Right cardiac atrium (tissue), 5 donors: ENCODE data around the gene GATD1. TPM values are rescaled to one million over a fixed set of nuclear protein-coding genes. Genes with fewer than 3 reads are reported as not detected.

Source experiments
- ATAC-seq, 2 donors: fragments of 200-7000 bp; cut with Tn5 transposase; one replicate each; pipeline versions ENCODE4 v1.8.0 to v1.9.1; 2020; ENCODE audit warnings: moderate library complexity in 2 of 2, mild to moderate bottlenecking in 1 of 2
- DNase-seq, 3 donors: peaks; one replicate each; pipeline ENCODE4 v3.0.0-alpha.2; 2020
- H3K27ac ChIP-seq: one replicate; pipeline ENCODE4 v1.5.1; 2013; ENCODE audit warnings: mild to moderate bottlenecking, low read length, control low read depth, moderate library complexity
- H3K27me3 ChIP-seq: one replicate; pipeline ENCODE4 v1.6.1; 2013; ENCODE audit not compliant: control insufficient read depth, insufficient read depth
- H3K4me1 ChIP-seq: one replicate; pipeline ENCODE4 v1.6.1; 2013; ENCODE audit warnings: low read length; ENCODE audit not compliant: control insufficient read depth, insufficient read depth
- H3K4me3 ChIP-seq: one replicate; pipeline ENCODE4 v1.5.1; 2013; ENCODE audit warnings: low read length, control low read depth
- H3K9me3 ChIP-seq: one replicate; pipeline ENCODE4 v1.6.1; 2013; ENCODE audit warnings: low read length; ENCODE audit not compliant: control insufficient read depth
- WGBS: extraction: QIAGEN DNeasy Blood & Tissue Kit; methylation state at CpG from one replicate; pipeline ENCODE4 v1.1.7; 2013; 5-methylcytosine and 5-hydroxymethylcytosine counted together
- intact Hi-C, 4 donors: fragments of 100-400 bp; cut with DNase I; formaldehyde crosslinking; loops; one replicate each; pipeline versions ENCODE4 v1.11.0 to v1.14.0; 2022 to 2023
- polyA plus RNA-seq: library from polyadenylated mRNA; stranded (reverse); fragments of 200-250 nt; gene quantifications from one replicate; pipeline ENCODE4 v1.2.3, GENCODE V29; 2013
- total RNA-seq, 4 donors: library from RNA; stranded (reverse); fragmentation: NEBNext Ultra II Directional; extraction: Animal tissue kit (Norgen Biotek cat#: 25700); gene quantifications; one replicate each; pipeline ENCODE4 v1.2.1, GENCODE V29; 2021
- donor health status: healthy with polysubstance abuse.
- donor health status: DM: no; HTN: yes; CAD: no.
- donor health status: DM: no; HTN: no; CAD: no.
- donor health status: DM: no; HTN: yes; CAD: no; lungs with severe emphysema.
- donor health status: DM: yes; HTN: yes; CAD: no.

Gene GATD1
- total and polyA plus RNA-seq, 5 donors, result 26.7 to 34.5 (median 30.4) TPM

- Histone ChIP-seq H3K27ac (no peak overlapping the region), H3K9me3 (no peaks in the 10 kb centered on the region), H3K4me1 (peaks cover 2% of the 10 kb centered on the region), H3K27me3 (no peaks in the 10 kb centered on the region), H3K4me3 (no peak overlapping the region)
- 31% methylated on average over 33 of the region's 33 CpGs for WGBS
- ATAC-seq, result no peak
- peak in 2 of 3 donors; percentile 58 to 76 for DNase-seq
- intact Hi-C loops, result loop anchor here (5.0 to 10.0 kb wide), 3 partner anchors 57 to 167 kb away; no protein-coding TSS in a partner anchor
Observed at GRCh38 chr11:721741-722345, 55.4 kb downstream of the GATD1 start.

- peaks cover 2% of the 10 kb centered on the region for H3K4me1 ChIP-seq
- 23% methylated on average over 28 of the region's 28 CpGs for WGBS
- ATAC-seq (no peak), DNase-seq (peak in 1 of 3 donors; percentile 54)
- H3K4me3 ChIP-seq, result no peak overlapping the region
- H3K9me3 ChIP-seq, result no peaks in the 10 kb centered on the region
- intact Hi-C loops, result loop anchor here (5.0 to 10.0 kb wide), 3 partner anchors 56 to 166 kb away; no protein-coding TSS in a partner anchor
- H3K27me3 ChIP-seq, result no peaks in the 10 kb centered on the region
- H3K27ac ChIP-seq, result no peak overlapping the region
Observed at GRCh38 chr11:721247-721740, 56.0 kb downstream of the GATD1 start.

- Histone ChIP-seq H3K27ac (no peak overlapping the region), H3K4me1 (no peaks in the 10 kb centered on the region), H3K27me3 (no peaks in the 10 kb centered on the region), H3K4me3 (peak overlapping the region; percentile 5), H3K9me3 (no peaks in the 10 kb centered on the region)
- 5% methylated on average over 52 of the region's 53 CpGs for WGBS
- intact Hi-C loops, result loop anchor here (5.0 to 10.0 kb wide), 3 partner anchors 56 to 166 kb away; no protein-coding TSS in a partner anchor
- peak; percentile 48 to 81 (median 63) for DNase-seq
- peak in 1 of 2 donors; percentile 57 for ATAC-seq
Observed at GRCh38 chr11:720642-721246, 56.5 kb downstream of the GATD1 start.

- peak in 1 of 3 donors; percentile 49 for DNase-seq
- no peaks in the 10 kb centered on the region for H3K27me3 ChIP-seq
- no peak for ATAC-seq
- H3K9me3 ChIP-seq, result no peaks in the 10 kb centered on the region
- no peak overlapping the region for H3K4me3 ChIP-seq
- no peak overlapping the region for H3K27ac ChIP-seq
- 61% methylated on average over 35 of the region's 35 CpGs for WGBS
- intact Hi-C loops, result loop anchor here (5.0 to 10.0 kb wide), 3 partner anchors 55 to 165 kb away; no protein-coding TSS in a partner anchor
- H3K4me1 ChIP-seq, result no peaks in the 10 kb centered on the region
Observed at GRCh38 chr11:720017-720641, 57.2 kb downstream of the GATD1 start.

GRCh38 chr11:719214-720016 is 57.9 kb downstream of the GATD1 start:
- 83% methylated on average over 34 of the region's 34 CpGs for WGBS
- intact Hi-C loops, result loop anchor here (5.0 to 10.0 kb wide), 3 partner anchors 55 to 165 kb away; no protein-coding TSS in a partner anchor
- no peak for ATAC-seq
- Histone ChIP-seq H3K27me3 (no peaks in the 10 kb centered on the region), H3K9me3 (no peaks in the 10 kb centered on the region), H3K27ac (no peak overlapping the region), H3K4me3 (no peak overlapping the region), H3K4me1 (no peaks in the 10 kb centered on the region)
- DNase-seq, result peak in 1 of 3 donors; percentile 42

Other genes with a start within 250 kb of the GATD1 start
- gene HRAS, start 241.9 kb downstream of the GATD1 start, total RNA-seq, result 10 to 100 TPM; 45.7 to 60.4 (median 49.3) TPM
- 64.4 TPM for gene HRAS, start 241.9 kb downstream of the GATD1 start, polyA plus RNA-seq
- gene LRRC56, start 240.0 kb downstream of the GATD1 start, total RNA-seq, result under 1 TPM; 0.36 to 0.59 (median 0.43) TPM
- gene LRRC56, start 240.0 kb downstream of the GATD1 start, polyA plus RNA-seq, result 0.48 TPM
- gene LMNTD2, start 216.7 kb downstream of the GATD1 start, total RNA-seq, result 1 to 10 TPM in 2 of 4 donors, under 1 TPM in 2; 0.65 to 1.4 (median 0.83) TPM
- 0.50 TPM for gene LMNTD2, start 216.7 kb downstream of the GATD1 start, polyA plus RNA-seq
- 1 to 10 TPM; 2.5 to 6.3 (median 3.5) TPM for gene RASSF7, start 216.5 kb downstream of the GATD1 start, total RNA-seq
- gene RASSF7, start 216.5 kb downstream of the GATD1 start, polyA plus RNA-seq, result 5.3 TPM
- gene PHRF1, start 201.0 kb downstream of the GATD1 start, total RNA-seq, result 10 to 100 TPM; 18.2 to 20.8 (median 20.1) TPM
- 17.0 TPM for gene PHRF1, start 201.0 kb downstream of the GATD1 start, polyA plus RNA-seq
- 10 to 100 TPM in 3 of 4 donors, 1 to 10 TPM in 1; 9.4 to 19.2 (median 13.5) TPM for gene IRF7, start 161.5 kb downstream of the GATD1 start, total RNA-seq
- gene IRF7, start 161.5 kb downstream of the GATD1 start, polyA plus RNA-seq, result 14.8 TPM
- gene CDHR5, start 152.5 kb downstream of the GATD1 start, total RNA-seq, result not detected
- gene CDHR5, start 152.5 kb downstream of the GATD1 start, polyA plus RNA-seq, result 0.02 TPM
- 1 to 10 TPM in 2 of 4 donors, under 1 TPM in 1, not detected in 1; 0.79 to 1.2 (median 1.1) TPM for gene SCT, start 150.3 kb downstream of the GATD1 start, total RNA-seq
- gene SCT, start 150.3 kb downstream of the GATD1 start, polyA plus RNA-seq, result not detected
- gene DRD4, start 140.2 kb downstream of the GATD1 start, total RNA-seq, result 1 to 10 TPM in 1 of 4 donors, under 1 TPM in 2, not detected in 1; 0.26 to 1.0 (median 0.29) TPM
- 0.14 TPM for gene DRD4, start 140.2 kb downstream of the GATD1 start, polyA plus RNA-seq
- 10 to 100 TPM; 18.2 to 25.2 (median 22.6) TPM for gene DEAF1, start 82.3 kb downstream of the GATD1 start, total RNA-seq
- gene DEAF1, start 82.3 kb downstream of the GATD1 start, polyA plus RNA-seq, result 17.5 TPM
- 10 to 100 TPM; 12.6 to 16.4 (median 14.3) TPM for gene TMEM80, start 81.7 kb downstream of the GATD1 start, total RNA-seq
- gene TMEM80, start 81.7 kb downstream of the GATD1 start, polyA plus RNA-seq, result 17.6 TPM
- gene EPS8L2, start 71.3 kb downstream of the GATD1 start, total RNA-seq, result 1 to 10 TPM; 5.5 to 8.2 (median 6.3) TPM
- 3.1 TPM for gene EPS8L2, start 71.3 kb downstream of the GATD1 start, polyA plus RNA-seq
- gene TALDO1, start 30.0 kb downstream of the GATD1 start, total RNA-seq, result 10 to 100 TPM; 84.7 to 99.9 (median 94.9) TPM
- 82.3 TPM for gene TALDO1, start 30.0 kb downstream of the GATD1 start, polyA plus RNA-seq
- under 1 TPM in 3 of 4 donors, not detected in 1; 0.15 to 0.37 (median 0.28) TPM for gene CEND1, start 12.6 kb upstream of the GATD1 start, total RNA-seq
- gene CEND1, start 12.6 kb upstream of the GATD1 start, polyA plus RNA-seq, result 0.59 TPM
- 1 to 10 TPM; 3.8 to 9.0 (median 6.5) TPM for gene SLC25A22, start 20.8 kb upstream of the GATD1 start, total RNA-seq
- gene SLC25A22, start 20.8 kb upstream of the GATD1 start, polyA plus RNA-seq, result 4.1 TPM
- gene PIDD1, start 27.7 kb upstream of the GATD1 start, total RNA-seq, result 1 to 10 TPM; 5.6 to 9.6 (median 8.9) TPM
- 10.4 TPM for gene PIDD1, start 27.7 kb upstream of the GATD1 start, polyA plus RNA-seq
- gene RPLP2, start 32.5 kb upstream of the GATD1 start, total RNA-seq, result 1,000 to 10,000 TPM in 3 of 4 donors, 100 to 1,000 TPM in 1; 949 to 1,291 (median 1,094) TPM
- 859 TPM for gene RPLP2, start 32.5 kb upstream of the GATD1 start, polyA plus RNA-seq
- 100 to 1,000 TPM; 145 to 193 (median 177) TPM for gene PNPLA2, start 41.4 kb upstream of the GATD1 start, total RNA-seq
- gene PNPLA2, start 41.4 kb upstream of the GATD1 start, polyA plus RNA-seq, result 147 TPM
- 10 to 100 TPM; 18.9 to 26.4 (median 21.0) TPM for gene CRACR2B, start 50.4 kb upstream of the GATD1 start, total RNA-seq
- gene CRACR2B, start 50.4 kb upstream of the GATD1 start, polyA plus RNA-seq, result 42.6 TPM
- gene CD151, start 55.5 kb upstream of the GATD1 start, total RNA-seq, result 100 to 1,000 TPM; 406 to 517 (median 443) TPM
- 671 TPM for gene CD151, start 55.5 kb upstream of the GATD1 start, polyA plus RNA-seq
- 100 to 1,000 TPM; 147 to 223 (median 191) TPM for gene POLR2L, start 65.0 kb upstream of the GATD1 start, total RNA-seq
- 278 TPM for gene POLR2L, start 65.0 kb upstream of the GATD1 start, polyA plus RNA-seq
- gene TSPAN4, start 65.4 kb upstream of the GATD1 start, total RNA-seq, result 10 to 100 TPM; 36.6 to 45.1 (median 40.4) TPM
- gene TSPAN4, start 65.4 kb upstream of the GATD1 start, polyA plus RNA-seq, result 41.3 TPM
- gene CHID1, start 133.3 kb upstream of the GATD1 start, total RNA-seq, result 10 to 100 TPM; 60.1 to 70.5 (median 65.8) TPM
- 48.9 TPM for gene CHID1, start 133.3 kb upstream of the GATD1 start, polyA plus RNA-seq
- gene AP2A2, start 148.4 kb upstream of the GATD1 start, total RNA-seq, result 10 to 100 TPM; 45.8 to 55.0 (median 51.9) TPM
- 22.4 TPM for gene AP2A2, start 148.4 kb upstream of the GATD1 start, polyA plus RNA-seq